Measurements from ENCODE around the gene KIAA0040.
"Not testable (repeated sequence)": the region's sequence is repeated elsewhere in the genome, so short reads cannot be mapped to it uniquely, and the experiment has no call there.

KIAA0040 gene

DNA sequence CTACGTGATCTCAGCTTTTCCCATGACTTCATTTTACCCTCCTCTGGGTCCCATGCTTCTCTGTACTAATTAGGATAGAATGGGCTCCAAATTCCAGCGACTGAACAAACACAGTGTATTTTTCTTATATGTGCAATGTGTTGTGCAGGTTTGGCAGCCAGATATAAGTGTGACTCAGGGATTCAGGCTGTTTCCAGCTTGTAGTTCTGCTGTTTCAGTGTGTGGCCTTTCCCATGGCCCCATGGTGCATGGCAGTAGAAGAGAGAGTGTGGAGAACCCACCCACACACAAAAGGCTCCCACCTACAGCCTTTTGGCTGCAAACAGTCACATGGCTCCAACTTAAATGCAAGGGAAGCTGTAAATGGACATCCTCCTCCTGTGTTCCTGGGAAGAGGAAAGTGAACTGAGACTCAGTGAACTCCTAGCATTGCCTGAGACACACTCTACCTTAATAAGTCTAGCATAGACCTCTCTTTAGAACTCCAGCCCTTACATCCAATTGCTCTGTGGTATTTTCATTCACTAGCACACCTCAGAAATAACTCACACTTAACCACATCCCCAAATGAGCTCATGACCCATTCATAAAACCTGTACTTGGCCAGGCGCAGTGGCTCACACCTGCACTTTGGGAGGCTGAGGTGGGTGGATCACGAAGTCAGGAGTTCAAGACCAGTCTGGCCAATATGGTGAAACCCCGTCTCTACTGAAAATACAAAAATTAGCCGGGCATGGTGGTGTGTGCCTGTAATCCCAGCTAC, 58.7 kb downstream of the KIAA0040 start:
- DNase-seq, result no peak

- no peak for DNase-seq
These were observed 60.1 kb downstream of the KIAA0040 start for GRCh38 chr1:175132436-175132835.

DNA sequence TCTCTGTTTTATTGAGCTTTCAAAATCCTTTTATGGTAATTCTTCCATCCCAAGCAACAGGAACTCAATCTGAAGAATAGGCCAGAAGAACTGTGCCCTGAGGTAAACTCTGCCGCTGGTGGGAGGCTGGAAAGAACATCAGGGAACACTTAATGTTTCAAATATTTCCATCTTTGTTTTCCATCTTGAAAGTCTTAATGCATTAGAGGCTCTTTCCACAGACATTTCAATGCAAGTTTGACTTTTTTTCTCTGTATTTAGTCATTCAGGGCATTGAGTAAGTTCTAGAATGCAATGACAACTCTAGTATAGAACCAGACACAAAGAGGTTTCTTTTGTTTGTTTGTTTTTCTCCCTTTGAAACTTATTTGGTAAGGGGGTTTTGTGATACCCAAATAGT, 61.5 kb downstream of the KIAA0040 start:
- no peak for DNase-seq

- DNase-seq, result no peak
These were observed 61.9 kb downstream of the KIAA0040 start for GRCh38 chr1:175130649-175131045.

- peak; percentile 58 for DNase-seq
These were observed 62.5 kb downstream of the KIAA0040 start for GRCh38 chr1:175129997-175130648.

- no peak for DNase-seq
These were observed 63.0 kb downstream of the KIAA0040 start for GRCh38 chr1:175129644-175129996.

DNA sequence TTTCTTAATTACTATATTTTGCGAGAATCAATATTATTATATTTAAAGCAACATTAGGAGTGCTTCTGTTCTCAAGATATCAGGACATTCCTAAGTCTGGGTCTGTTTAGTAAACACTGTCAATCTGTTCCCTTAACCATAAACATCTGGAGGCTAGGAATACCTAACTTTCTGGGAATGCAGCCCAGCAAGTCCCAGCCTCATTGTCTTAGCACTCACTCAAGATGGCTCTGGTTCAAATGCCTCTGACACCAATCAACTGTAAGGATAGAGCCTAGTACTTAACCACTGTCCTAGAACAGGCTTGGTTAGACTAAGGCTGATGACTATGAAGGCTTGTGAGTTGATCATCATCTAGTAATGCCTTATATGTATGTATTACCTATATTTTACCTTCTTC, 63.4 kb downstream of the KIAA0040 start:
- DNase-seq, result no peak

GRCh38 chr1:175128523-175128922, 64.1 kb downstream of the KIAA0040 start:
- no peak for DNase-seq

- DNase-seq, result no peak
These were observed 65.0 kb downstream of the KIAA0040 start for GRCh38 chr1:175127565-175127964.

- DNase-seq, result no peak
These were observed 66.2 kb downstream of the KIAA0040 start for GRCh38 chr1:175126347-175126746.

- DNase-seq, result no peak
These were observed 67.7 kb downstream of the KIAA0040 start for GRCh38 chr1:175124861-175125260.

DNA sequence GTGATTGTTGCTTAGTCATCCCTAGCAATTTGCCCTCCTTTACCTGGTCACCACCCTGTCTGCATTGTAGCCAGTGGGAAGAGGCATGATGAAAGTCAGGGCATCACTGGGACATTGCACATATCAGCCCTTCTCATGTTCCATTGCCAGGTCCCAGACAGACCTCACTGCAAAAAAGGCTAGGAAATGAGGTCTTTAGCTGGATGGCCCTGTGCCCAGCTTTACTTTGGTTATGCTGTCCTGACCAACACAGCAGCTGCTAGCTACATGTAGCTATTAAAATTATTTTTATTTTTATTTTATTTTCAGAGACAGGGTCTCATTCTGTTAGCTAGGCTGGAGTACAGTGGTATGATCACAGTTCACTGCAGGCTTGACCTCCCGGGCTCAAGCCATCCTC, 72.1 kb downstream of the KIAA0040 start:
- DNase-seq, result no peak

DNA sequence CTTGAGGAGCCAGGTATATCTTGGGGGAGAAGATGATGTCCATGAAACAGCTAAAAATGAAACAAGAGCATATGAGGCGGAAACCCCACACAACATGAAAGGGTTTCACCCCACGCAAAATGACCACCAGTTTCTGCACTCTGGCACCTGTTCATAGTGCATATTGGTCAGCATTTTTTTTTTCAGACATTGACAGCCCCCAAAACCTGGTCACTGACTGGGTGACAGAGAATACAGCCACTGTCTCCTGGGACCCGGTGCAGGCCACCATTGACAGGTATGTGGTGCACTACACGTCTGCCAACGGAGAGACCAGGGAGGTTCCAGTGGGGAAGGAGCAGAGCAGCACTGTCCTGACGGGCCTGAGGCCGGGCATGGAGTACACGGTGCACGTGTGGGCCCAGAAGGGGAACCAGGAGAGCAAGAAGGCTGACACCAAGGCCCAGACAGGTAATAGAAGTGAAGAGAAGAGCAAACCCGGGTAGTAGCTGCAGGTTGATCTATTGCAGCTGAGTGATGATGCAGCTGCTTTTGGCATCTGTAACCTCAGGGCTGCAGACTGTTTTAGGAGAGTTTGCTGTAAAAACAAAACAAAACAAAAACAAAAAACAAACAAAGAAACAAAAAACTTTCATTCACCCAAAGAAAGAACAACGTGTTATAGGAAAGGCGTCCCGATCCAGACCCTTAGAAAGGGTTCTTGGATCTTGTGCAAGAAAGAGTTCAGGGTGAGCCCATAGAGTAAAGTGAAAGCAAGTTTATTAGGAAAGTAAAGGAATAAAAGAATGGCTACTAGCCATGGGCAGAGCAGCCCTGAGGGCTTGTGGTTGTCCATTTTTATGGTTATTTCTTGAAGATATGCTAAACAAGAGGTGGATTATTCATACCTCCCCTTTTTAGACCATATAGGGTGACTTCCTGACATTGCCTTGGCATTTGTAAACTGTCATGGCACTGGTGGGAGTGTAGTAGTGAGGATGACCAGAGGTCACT, 73.9 kb downstream of the KIAA0040 start:
- DNase-seq, result no peak

DNA sequence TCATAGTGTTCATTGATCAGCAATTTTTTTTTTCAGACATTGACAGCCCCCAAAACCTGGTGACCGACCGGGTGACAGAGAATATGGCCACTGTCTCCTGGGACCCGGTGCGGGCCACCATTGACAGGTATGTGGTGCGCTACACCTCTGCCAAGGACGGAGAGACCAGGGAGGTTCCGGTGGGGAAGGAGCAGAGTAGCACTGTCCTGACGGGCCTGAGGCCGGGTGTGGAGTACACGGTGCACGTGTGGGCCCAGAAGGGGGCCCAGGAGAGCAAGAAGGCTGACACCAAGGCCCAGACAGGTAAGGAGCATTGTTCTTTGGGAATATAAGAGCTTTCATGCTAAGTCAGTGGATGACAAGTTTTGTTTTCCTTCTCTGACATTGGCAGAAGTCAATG, 75.7 kb downstream of the KIAA0040 start:
- no peak for DNase-seq

DNA sequence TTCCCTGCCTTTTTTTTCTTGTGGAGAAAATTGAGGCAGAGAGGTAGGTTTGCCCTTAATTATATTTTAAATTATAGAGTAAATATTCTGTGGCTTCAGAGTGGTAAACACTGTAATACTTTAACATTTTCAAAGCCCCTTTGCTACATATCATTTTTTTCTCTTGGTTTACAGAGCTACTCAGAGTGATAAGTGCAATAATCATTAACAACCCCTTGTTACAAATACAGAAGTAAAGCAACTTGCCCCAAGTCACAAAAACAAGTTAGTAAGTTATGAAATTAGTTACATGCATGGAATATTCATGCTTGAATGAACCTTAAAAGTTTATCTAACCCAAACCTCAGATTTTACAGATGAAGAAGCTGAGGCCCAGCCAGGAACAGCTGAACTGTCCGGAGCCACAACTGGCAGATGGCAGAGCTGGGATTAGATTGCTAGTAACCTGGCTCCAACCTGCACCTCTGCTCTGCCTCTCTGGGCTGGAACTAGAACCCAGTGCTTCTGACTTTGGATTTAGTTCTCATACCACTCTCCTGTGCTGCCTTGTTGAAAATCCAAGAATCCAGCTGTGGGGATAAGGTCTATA, 76.3 kb downstream of the KIAA0040 start:
- no peak for DNase-seq

- DNase-seq, result no peak
These were observed 77.6 kb downstream of the KIAA0040 start for GRCh38 chr1:175114996-175115395.

DNA sequence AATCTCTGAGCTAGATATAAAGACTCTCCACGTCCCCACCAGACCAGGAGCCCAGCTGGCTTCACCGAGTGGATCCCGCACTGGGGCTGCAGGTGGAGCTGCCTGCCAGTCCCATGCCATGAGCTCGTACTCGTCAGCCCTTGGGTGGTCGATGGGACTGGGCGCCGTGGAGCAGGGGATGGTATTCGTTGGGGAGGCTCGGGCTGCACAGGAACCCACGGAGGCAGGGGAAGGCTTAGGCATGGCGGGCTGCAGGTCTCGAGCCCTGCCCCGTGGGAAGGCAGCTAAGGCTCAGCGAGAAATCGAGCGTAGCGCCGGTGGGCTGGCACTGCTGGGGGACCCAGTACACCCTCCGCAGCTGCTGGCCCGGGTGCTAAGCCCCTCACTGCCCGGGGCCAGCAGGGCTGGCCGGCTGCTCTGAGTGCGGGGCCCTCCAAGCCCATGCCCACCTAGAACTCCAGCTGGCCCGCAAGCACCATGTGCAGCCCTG, 84.2 kb downstream of the KIAA0040 start:
- DNase-seq, result not testable (repeated sequence)

Data from NCI-H345 (cell line).